ENCODE data around the gene NCKAP1.

- TF ChIP-seq POLR2A (IDR thresholded peaks at IDR 0.05; ENCODE audit: low read depth, low read length) = no peak
- no peak for TF ChIP-seq POLR2AphosphoS5 (IDR thresholded peaks at IDR 0.05; ENCODE audit: low read depth, low read length)
- no peak for TF ChIP-seq TAF1 (IDR thresholded peaks at IDR 0.05; ENCODE audit: borderline replicate concordance, low read depth, low read length)
Observed at GRCh38 chr2:182946958-182947369, 91.3 kb downstream of the NCKAP1 start.
